WI38 (cell line): ENCODE results near the gene RHOA.

Experiments used
- H3K4me3 ChIP-seq: 2 replicates; pipeline ENCODE4 v1.5.1; 2011; ENCODE audit warnings: low read depth, mild to moderate bottlenecking, control low read depth, low read length
- TF ChIP-seq, protein P1 (sequence below): IDR thresholded peaks from 2 replicates; pipeline ENCODE4 v1.5.1; 2012; ENCODE audit warnings: low read depth, mild to moderate bottlenecking, control low read depth, low read length

The RHOA gene

DNA sequence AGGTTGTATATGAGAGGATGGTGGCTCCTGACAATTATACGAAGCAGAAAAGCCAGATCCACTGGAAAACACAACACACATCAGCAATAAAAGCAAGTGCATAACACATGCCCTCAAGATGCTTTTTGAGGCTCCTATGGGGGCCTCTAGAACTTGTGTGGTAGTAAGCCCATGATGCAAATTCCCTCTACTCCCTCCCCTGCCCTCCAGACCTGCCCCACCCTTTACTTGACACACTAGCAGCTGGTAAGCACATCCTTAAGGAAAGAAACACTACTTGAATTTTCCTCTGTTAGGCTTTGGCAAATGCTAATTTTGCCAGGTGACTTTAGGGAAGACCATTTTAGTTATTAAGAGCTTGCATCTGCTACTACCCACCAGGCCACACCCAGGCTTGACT, 101.1 kb downstream of the RHOA start:
- TF ChIP-seq, protein P1, sequence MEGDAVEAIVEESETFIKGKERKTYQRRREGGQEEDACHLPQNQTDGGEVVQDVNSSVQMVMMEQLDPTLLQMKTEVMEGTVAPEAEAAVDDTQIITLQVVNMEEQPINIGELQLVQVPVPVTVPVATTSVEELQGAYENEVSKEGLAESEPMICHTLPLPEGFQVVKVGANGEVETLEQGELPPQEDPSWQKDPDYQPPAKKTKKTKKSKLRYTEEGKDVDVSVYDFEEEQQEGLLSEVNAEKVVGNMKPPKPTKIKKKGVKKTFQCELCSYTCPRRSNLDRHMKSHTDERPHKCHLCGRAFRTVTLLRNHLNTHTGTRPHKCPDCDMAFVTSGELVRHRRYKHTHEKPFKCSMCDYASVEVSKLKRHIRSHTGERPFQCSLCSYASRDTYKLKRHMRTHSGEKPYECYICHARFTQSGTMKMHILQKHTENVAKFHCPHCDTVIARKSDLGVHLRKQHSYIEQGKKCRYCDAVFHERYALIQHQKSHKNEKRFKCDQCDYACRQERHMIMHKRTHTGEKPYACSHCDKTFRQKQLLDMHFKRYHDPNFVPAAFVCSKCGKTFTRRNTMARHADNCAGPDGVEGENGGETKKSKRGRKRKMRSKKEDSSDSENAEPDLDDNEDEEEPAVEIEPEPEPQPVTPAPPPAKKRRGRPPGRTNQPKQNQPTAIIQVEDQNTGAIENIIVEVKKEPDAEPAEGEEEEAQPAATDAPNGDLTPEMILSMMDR: no peak
- H3K4me3 ChIP-seq: no peak overlapping the region
